OCI-M2 (cell line): ENCODE data around the gene BOC.

Experiments used
- DNase-seq: peaks from one replicate; lab custom pipeline; 2025; ENCODE audit not compliant: unreplicated experiment; lab: John Stamatoyannopoulos, UW

The BOC gene

GRCh38 chr3:113247068-113247467 lies 35.7 kb downstream of the BOC start:
- no peak for DNase-seq

DNA sequence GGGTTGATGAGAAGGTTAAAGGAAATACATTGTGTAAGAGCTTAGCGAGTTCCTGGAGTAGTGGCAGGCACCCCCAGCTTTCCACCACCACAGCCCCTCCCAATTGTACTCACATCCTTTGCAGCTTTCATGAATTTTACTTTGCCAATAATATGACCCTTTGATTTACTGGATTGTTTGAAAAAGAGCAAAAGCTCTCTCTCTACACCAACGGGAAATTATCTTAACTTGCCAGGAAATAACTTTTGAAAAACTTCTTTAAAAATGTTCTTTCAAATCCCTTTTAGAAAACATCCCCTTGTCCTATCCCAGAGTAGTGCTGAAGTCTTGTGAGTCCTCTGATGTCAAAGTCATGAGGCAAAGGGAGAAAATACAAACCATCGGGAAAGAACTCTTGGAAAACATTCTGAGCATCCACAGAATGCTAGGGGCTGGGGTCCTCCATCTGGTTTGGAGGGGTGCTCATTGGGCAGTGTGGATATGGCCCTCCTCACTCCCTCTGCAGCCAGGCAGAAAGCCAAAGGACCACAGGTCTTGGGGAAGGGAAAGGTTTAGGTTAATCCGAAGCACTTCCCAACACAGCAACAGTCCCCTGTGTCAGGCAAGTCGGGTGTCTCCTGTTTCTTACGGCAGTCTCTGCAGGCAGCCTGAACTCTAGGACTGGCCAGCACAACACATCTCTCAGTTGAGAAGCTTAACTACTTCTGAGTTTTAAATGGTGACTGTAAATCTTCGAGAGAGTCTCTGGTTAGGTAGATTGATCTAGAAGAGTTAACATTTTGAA lies 36.5 kb downstream of the BOC start:
- no peak for DNase-seq

DNA sequence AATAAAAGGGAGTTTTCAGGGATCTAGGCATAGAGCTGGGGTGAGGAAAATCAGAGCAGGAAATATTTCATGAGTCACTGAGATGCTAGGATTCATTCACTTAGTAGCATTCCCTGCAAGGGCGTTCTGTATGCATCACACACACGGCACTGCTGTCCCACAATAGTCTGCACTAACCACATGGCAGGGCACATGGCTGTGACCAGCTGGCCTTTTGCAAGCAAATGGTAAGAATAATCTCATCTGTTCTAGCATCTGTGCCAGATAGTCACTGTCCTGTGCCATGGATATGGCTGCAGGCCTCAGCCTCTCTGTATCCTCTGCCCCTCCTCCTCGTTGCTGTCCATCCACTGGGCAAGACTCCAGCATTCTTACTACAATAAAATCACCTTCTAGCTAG lies 37.8 kb downstream of the BOC start:
- no peak for DNase-seq

- no peak for DNase-seq
These were observed 38.2 kb downstream of the BOC start for GRCh38 chr3:113249601-113250000.

DNA sequence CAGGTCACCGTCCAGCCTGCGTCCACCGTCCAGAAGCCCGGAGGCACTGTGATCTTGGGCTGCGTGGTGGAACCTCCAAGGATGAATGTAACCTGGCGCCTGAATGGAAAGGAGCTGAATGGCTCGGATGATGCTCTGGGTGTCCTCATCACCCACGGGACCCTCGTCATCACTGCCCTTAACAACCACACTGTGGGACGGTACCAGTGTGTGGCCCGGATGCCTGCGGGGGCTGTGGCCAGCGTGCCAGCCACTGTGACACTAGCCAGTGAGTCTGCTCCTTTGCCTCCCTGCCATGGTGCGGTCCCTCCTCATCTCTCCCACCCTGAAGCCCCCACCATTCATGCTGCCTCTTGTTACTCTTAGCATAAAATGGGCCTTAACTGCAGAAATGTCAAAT lies 39.2 kb downstream of the BOC start:
- no peak for DNase-seq

GRCh38 chr3:113251817-113252216 lies 40.5 kb downstream of the BOC start:
- DNase-seq = no peak

GRCh38 chr3:113252553-113252952 lies 41.2 kb downstream of the BOC start:
- DNase-seq = no peak

GRCh38 chr3:113253702-113254101 lies 42.3 kb downstream of the BOC start:
- DNase-seq = no peak

DNA sequence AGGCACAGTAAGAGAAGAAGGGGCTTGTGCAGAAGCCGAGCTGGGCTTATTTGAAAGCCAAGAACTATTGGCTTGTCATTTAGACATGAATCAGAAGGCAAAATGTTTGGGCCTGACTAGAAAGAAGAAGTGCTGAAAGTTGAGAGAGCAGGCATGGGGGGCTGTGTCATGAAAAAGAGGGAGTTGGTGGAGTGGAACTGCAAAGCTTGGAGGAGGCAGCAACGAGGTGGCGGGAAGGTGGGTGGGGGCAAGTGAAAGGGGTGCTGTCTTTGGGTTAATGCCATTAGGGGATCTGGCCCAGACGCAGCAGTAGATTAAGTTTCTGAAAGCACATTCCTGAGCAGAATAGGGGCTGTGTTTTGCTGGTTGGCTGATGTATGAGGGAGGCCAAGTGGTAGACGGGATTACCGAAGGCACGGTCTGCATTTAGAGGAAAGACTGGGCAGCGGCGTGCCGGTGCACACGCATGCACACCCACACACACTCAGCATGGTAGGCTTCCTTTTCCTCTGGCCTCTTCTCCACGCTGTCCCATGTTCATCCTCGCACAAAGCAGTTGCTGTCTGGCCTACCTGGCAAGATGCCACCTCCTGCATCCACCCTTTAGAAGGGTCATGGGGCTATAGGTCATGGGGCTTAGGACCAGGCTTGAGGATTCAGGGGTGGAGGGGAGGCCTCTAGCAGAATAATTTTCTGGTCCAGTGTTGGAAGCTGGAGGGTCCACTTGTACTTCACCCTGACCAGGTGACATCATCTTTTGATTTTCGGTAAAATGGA lies 43.0 kb downstream of the BOC start:
- no peak for DNase-seq

DNA sequence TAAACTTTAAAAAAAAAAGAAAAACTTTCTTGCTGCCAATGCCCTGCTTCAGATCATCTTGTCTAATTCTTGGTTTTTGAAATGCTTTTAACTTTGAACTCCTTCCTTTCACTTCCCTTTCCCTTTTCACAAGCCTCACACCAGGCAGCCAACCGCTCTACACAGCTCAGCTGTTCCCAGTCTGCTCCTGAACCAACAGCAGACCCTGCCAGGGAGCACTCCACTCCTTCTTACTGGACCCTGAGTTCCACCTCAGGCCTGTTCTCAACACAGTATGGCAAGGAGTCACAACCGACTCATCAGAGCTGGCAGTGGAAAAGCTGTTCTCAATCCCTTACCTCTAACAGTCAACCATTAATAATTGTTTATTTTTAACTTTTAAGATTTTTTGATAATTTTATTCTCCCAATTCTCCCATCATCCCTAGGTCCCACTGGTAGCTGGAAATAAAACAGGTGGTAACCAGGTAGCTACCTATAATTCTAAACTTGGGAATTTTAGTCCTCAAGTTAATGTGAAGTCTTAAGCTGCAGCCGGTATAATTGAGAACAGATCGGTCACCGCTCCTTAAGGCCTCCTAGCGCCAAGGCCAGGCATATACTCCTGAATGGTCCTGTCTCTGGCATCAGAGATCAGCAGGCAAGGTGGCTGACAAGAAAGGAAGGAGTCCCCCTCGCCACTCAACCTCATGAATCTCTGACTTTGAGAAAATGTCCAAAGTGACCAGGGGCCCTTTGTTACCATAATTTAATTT lies 43.9 kb downstream of the BOC start:
- no peak for DNase-seq

DNA sequence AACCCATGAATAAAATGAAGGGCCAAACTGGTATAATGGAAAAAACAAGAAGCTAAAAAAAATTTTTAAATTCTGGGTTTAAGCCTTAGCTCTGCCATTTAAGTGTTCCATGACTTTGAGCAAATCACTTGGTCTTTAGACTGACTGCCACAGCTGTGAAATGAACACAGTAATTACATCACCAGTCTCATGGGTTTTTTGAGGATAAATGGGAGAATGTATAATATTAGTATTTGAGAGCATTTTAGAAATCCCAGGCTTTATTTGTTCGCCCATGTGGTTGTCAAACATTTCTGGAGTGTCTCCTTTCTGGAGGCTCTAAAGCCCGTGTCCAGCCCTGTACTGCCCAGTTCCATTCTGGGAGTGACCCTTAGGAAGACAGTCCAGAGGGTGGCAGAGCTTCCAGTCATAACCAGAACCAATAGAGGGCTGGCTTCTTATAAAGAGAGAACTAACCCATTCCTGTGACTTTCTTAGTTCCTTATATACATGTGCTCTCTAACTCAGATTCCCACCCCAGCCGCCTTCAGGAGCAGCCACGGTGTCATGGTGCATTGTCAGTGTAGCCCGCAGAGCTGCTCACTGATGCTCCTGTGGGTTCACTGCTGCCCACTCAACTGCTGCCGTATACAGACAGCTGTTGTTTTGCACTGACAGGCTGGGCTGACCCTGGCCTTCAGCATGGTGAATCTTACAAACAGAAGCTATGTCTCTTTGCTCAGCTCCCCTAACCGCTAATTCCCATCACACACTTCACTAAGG lies 44.7 kb downstream of the BOC start:
- no peak for DNase-seq

GRCh38 chr3:113258361-113258760 lies 47.0 kb downstream of the BOC start:
- no peak for DNase-seq

GRCh38 chr3:113259196-113259595 lies 47.8 kb downstream of the BOC start:
- DNase-seq = no peak

DNA sequence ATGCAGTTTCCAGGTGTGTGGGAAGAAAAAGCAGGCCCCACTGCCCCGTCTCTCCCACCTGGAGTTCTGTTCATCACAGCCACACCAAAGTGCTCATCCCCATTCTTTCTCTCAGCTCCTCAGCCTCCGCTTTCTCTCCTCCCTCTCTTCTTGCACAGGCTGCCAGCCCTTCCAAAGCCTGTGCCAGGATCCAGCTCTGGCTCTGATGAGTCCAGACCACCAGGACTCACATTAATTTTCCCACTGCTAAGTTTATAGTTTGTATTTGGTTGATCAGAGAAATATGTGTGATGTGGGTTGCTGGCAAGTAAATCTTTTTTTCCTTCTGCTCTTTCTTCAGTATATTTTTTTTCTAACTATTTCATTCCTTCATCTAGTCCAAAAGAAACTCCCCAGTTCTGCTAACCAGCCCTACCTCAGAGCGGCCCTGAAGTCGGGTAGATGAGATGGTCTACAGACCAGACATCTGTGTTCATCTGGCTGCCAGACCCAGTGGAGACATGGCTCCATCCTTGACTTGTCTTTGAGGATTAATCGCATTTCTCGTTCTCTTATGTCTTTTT lies 49.8 kb downstream of the BOC start:
- DNase-seq = no peak

GRCh38 chr3:113261626-113262303 lies 50.4 kb downstream of the BOC start:
- no peak for DNase-seq

DNA sequence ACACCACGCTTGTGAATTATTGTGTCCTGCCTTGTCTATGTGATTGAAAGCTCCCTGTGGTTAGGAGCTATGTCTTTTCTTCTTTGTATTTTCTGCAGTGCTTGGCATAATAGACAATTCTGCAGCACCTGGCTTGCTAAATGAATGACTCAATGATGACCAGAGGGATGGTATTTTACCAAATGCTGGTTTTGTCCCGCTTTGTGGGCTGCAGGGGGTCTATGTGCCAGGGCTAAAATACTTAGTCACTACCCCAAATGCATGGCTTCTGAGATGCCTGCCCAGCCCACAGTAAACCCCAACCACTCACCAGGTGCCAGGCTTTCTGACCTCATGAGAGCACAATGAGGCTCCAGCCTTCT lies 50.9 kb downstream of the BOC start:
- no peak for DNase-seq

- no peak for DNase-seq
These were observed 51.7 kb downstream of the BOC start for GRCh38 chr3:113263020-113263419.

DNA sequence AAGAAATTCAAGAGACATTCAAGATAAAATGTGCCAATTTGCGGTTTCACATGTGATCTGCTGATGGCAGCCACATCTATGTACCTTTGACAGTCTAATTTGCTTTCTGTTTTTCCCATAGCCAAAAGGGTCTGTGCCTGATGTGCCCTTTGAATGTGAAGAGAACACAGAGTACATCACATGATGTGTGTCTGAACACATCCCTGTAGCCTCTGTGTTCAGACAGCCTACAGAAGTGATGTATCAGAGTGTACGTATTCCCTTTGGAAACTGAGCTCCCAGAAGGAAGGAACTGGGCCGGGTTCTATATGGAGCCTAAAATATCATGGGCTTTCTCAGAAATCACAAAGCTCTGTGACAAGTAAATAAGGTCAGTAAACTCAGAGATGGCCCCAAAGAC lies 52.4 kb downstream of the BOC start:
- DNase-seq = no peak

GRCh38 chr3:113264283-113265131 lies 53.1 kb downstream of the BOC start:
- no peak for DNase-seq
